Measurements from ENCODE around the gene ADAM11.
"Not testable (repeated sequence)": the region's sequence is repeated elsewhere in the genome, so short reads cannot be mapped to it uniquely, and the experiment has no call there.

Gene ADAM11

GRCh38 chr17:44794851-44795413 is 36.1 kb downstream of the ADAM11 start:
- no peak for DNase-seq

GRCh38 chr17:44795421-44795820 is 36.6 kb downstream of the ADAM11 start:
- no peak for DNase-seq

GRCh38 chr17:44795928-44796327 is 37.1 kb downstream of the ADAM11 start:
- DNase-seq, result no peak

GRCh38 chr17:44796731-44797130 is 37.9 kb downstream of the ADAM11 start:
- DNase-seq, result no peak

- no peak for DNase-seq
Observed at GRCh38 chr17:44797802-44798201, 39.0 kb downstream of the ADAM11 start.

- no peak for DNase-seq
Observed at GRCh38 chr17:44798356-44798755, 39.6 kb downstream of the ADAM11 start.

- no peak for DNase-seq
Observed at GRCh38 chr17:44801880-44802279, 43.1 kb downstream of the ADAM11 start.

GRCh38 chr17:44804302-44805089 is 45.7 kb downstream of the ADAM11 start:
- no peak for DNase-seq

- no peak for DNase-seq
Observed at GRCh38 chr17:44807093-44807816, 48.5 kb downstream of the ADAM11 start.

- DNase-seq, result no peak
Observed at GRCh38 chr17:44807817-44808155, 49.0 kb downstream of the ADAM11 start.

GRCh38 chr17:44808156-44808555 is 49.4 kb downstream of the ADAM11 start:
- no peak for DNase-seq

GRCh38 chr17:44808656-44809388 is 50.0 kb downstream of the ADAM11 start:
- not testable (repeated sequence) for DNase-seq

- no peak for DNase-seq
Observed at GRCh38 chr17:44812263-44812662, 53.5 kb downstream of the ADAM11 start.

- DNase-seq, result not testable (repeated sequence)
Observed at GRCh38 chr17:44818508-44818907, 59.7 kb downstream of the ADAM11 start.

GRCh38 chr17:44820631-44821212 is 61.9 kb downstream of the ADAM11 start:
- DNase-seq, result no peak

GRCh38 chr17:44825236-44825635 is 66.4 kb downstream of the ADAM11 start:
- not testable (repeated sequence) for DNase-seq

- DNase-seq, result no peak
Observed at GRCh38 chr17:44826123-44826790, 67.5 kb downstream of the ADAM11 start.

GRCh38 chr17:44827863-44828262 is 69.1 kb downstream of the ADAM11 start:
- no peak for DNase-seq

GRCh38 chr17:44828919-44829522 is 70.2 kb downstream of the ADAM11 start:
- DNase-seq, result no peak

All from amygdala (tissue), 56 donors.